ENCODE measurements around the gene DUSP22.

DNA sequence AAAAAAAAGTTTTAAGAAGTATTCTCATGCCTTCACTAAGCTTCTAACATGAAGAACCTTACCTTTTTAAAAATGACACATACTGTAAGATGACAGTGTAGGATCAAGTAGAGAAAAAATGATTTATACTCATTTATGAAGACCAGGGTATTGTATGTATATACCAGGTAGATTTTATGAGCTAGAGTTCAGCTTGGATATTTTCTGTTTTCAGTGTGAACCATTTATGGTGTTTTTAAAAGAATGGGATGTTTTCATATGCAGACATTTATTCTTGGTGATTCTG, 24.4 kb downstream of the DUSP22 start:
- TF ChIP-seq CTCF (IDR thresholded peaks at IDR 0.05; ENCODE audit: low read length) (no peak), EZH2 (optimal IDR thresholded peaks at IDR 0.05; ENCODE audit: low read depth, low read length) (no peak)
